A673 (cell line): ENCODE measurements around the gene MEGF11. TPM values are rescaled to one million over a fixed set of nuclear protein-coding genes. Genes with fewer than 3 reads are reported as not detected.

Experiments used
- BruUV-seq: library from RNA; stranded (reverse); fragments of 400-500 nt; replicated peaks from 2 replicates; lab custom pipeline; 2021; lab: Mats Ljungman, UMichigan
- CTCF ChIA-PET: fragments of 300-600 bp; sonication (Branson Sonifier 250); formaldehyde crosslinking; loops from one replicate; lab custom pipeline; 2022; ENCODE audit warnings: antibody characterized with exemption; lab: Charles Lee
- POLR2A ChIA-PET: fragments of 300-600 bp; sonication (Branson Sonifier 250); formaldehyde crosslinking; loops from one replicate; lab custom pipeline; 2022; ENCODE audit warnings: antibody characterized with exemption; ENCODE audit not compliant: low non-redundant PET; lab: Charles Lee
- DNase-seq: peaks from one replicate; pipeline ENCODE4 v3.0.0-alpha.2; 2015; ENCODE audit warnings: low spot score
- H3K27ac ChIP-seq: fragments of 200-600 bp; sonication (generic); 2 replicates; pipeline ENCODE4 v1.5.1; 2016; ENCODE audit warnings: mixed run types, low read depth, mild to moderate bottlenecking, mixed read lengths, antibody characterized with exemption, low read length; ENCODE audit not compliant: poor library complexity, severe bottlenecking
- H3K27me3 ChIP-seq: fragments of 200-600 bp; sonication (generic); replicated peaks from 2 replicates; pipeline ENCODE4 v1.6.1; 2017; ENCODE audit warnings: mixed run types, low read depth, mild to moderate bottlenecking, mixed read lengths, antibody characterized with exemption, low read length; ENCODE audit not compliant: insufficient read depth, poor library complexity
- H3K36me3 ChIP-seq: fragments of 200-600 bp; sonication (generic); 2 replicates; pipeline ENCODE4 v1.6.1; 2016; ENCODE audit warnings: mixed run types, mild to moderate bottlenecking, mixed read lengths, antibody characterized with exemption, low read length; ENCODE audit not compliant: insufficient read depth, poor library complexity, severe bottlenecking
- H3K4me1 ChIP-seq: fragments of 200-600 bp; sonication (generic); 2 replicates; pipeline ENCODE4 v1.6.1; 2017; ENCODE audit warnings: mixed run types, mild to moderate bottlenecking, mixed read lengths, antibody characterized with exemption, low read length; ENCODE audit not compliant: insufficient read depth, poor library complexity, severe bottlenecking
- H3K4me3 ChIP-seq: fragments of 200-600 bp; sonication (generic); 2 replicates; pipeline ENCODE4 v1.5.1; 2016; ENCODE audit warnings: low read depth, mixed run types, mild to moderate bottlenecking, mixed read lengths, low read length; ENCODE audit not compliant: poor library complexity, severe bottlenecking
- H3K9me3 ChIP-seq: fragments of 200-600 bp; sonication (generic); 2 replicates; pipeline ENCODE4 v1.6.1; 2016; ENCODE audit warnings: mixed run types, low read depth, mild to moderate bottlenecking, mixed read lengths, antibody characterized with exemption, low read length; ENCODE audit not compliant: poor library complexity, severe bottlenecking
- CTCF ChIP-seq: fragments of 300-800, 200-600 bp; sonication (generic); conservative IDR thresholded peaks from 2 replicates; pipeline ENCODE4 v1.5.1; 2017; ENCODE audit warnings: low read depth, mild to moderate bottlenecking, antibody characterized with exemption, low read length, moderate library complexity, mixed read lengths
- EZH2 ChIP-seq: fragments of 200-600 bp; sonication (generic); IDR thresholded peaks from 2 replicates; pipeline ENCODE4 v1.6.1; 2017; ENCODE audit warnings: borderline replicate concordance, low read depth, mild to moderate bottlenecking, mixed read lengths, antibody characterized with exemption, low read length; ENCODE audit not compliant: poor library complexity, severe bottlenecking
- intact Hi-C: fragments of 100-400 bp; cut with micrococcal nuclease; formaldehyde crosslinking; loops from one replicate; pipeline ENCODE4 v1.10.0; 2022; ENCODE audit not compliant: unreplicated experiment
- total RNA-seq: library from RNA; stranded (reverse); gene quantifications from 2 replicates; pipeline ENCODE4 v1.2.3, GENCODE V29; 2021

The MEGF11 gene
- total RNA-seq, 1 experiment from 2014 or later, result 0.43 TPM

GRCh38 chr15:65922621-65923020, 330.9 kb downstream of the MEGF11 start:
- H3K9me3 ChIP-seq, result no peaks in the 10 kb centered on the region
- DNase-seq, result no peak
- intact Hi-C loops, result no loop called here
- ChIA-PET CTCF (no interaction called here), POLR2A (no interaction called here)
- no TSS peak for BruUV-seq
- no peaks in the 10 kb centered on the region for H3K4me1 ChIP-seq
- no peak overlapping the region for H3K4me3 ChIP-seq
- H3K36me3 ChIP-seq, result no peaks in the 10 kb centered on the region
- no peak overlapping the region for H3K27ac ChIP-seq
- no peaks in the 10 kb centered on the region for H3K27me3 ChIP-seq
- TF ChIP-seq CTCF (no peak), EZH2 (no peak)

GRCh38 chr15:65921780-65922179, 331.8 kb downstream of the MEGF11 start:
- Histone ChIP-seq H3K27ac (no peak overlapping the region), H3K27me3 (no peaks in the 10 kb centered on the region), H3K36me3 (no peaks in the 10 kb centered on the region), H3K4me3 (no peak overlapping the region), H3K9me3 (no peaks in the 10 kb centered on the region), H3K4me1 (no peaks in the 10 kb centered on the region)
- no peak for TF ChIP-seq EZH2
- no peak for TF ChIP-seq CTCF
- no TSS peak for BruUV-seq
- no peak for DNase-seq
- POLR2A ChIA-PET, result no interaction called here
- CTCF ChIA-PET, result no interaction called here
- intact Hi-C loops, result no loop called here

GRCh38 chr15:65920825-65921309, 332.7 kb downstream of the MEGF11 start:
- no TSS peak for BruUV-seq
- intact Hi-C loops, result no loop called here
- no peak for DNase-seq
- TF ChIP-seq EZH2, result no peak
- TF ChIP-seq CTCF, result no peak
- Histone ChIP-seq H3K27ac (no peak overlapping the region), H3K4me3 (no peak overlapping the region), H3K4me1 (no peaks in the 10 kb centered on the region), H3K36me3 (no peaks in the 10 kb centered on the region), H3K9me3 (no peaks in the 10 kb centered on the region), H3K27me3 (no peaks in the 10 kb centered on the region)
- CTCF ChIA-PET, result no interaction called here
- POLR2A ChIA-PET, result no interaction called here
